ENCODE results near the gene TTC12. TPM values are rescaled to one million over a fixed set of nuclear protein-coding genes. Genes with fewer than 3 reads are reported as not detected.

TTC12 gene
- total and polyA plus RNA-seq, 2 of the 13 experiments (the other 11 are each of a cell fraction or from before 2014, with no cell fraction given) = 5.4 to 11.6 TPM

DNA sequence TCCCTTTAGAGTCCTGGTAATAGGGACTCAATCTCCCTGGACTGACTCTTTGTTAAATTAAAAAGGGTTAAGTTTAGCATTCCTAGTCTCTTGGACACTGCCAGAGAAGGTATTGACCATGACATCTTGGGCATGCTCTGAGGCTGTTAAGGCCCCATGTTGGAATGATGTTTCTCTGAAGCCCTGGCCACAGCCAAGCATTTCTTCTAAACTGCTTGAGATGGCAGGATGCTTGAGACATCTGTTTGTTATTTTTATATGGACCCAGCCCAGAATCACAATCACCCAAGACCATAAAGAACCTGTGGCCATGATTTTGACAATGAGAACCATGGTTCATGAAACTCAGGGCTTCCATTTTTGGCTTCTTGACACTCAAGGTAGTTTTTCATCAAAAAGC, 67.7 kb downstream of the TTC12 start:
- no peak overlapping the region for H2AFZ ChIP-seq (ENCODE audit: low read length)
- no peak overlapping the region for H3K9ac ChIP-seq (ENCODE audit: insufficient read depth, low read depth, low read length)
- FAIRE-seq = no peak
- H4K20me1 ChIP-seq (ENCODE audit: insufficient read depth, low read length) = no peaks in the 10 kb centered on the region
- TF ChIP-seq KLF11 (CRISPR knock-in tag; IDR thresholded peaks at IDR 0.05) = no peak
- TF ChIP-seq KDM1A (CRISPR knock-in tag; IDR thresholded peaks at IDR 0.05) = no peak
- no peak for TF ChIP-seq ZNF556 (CRISPR knock-in tag; IDR thresholded peaks at IDR 0.05; ENCODE audit: borderline replicate concordance)
- no peak for TF ChIP-seq PAF1 (CRISPR knock-in tag; IDR thresholded peaks at IDR 0.05)
- TF ChIP-seq KLF16 (CRISPR knock-in tag; IDR thresholded peaks at IDR 0.05) = no peak
- no peak for TF ChIP-seq RARA (CRISPR knock-in tag; IDR thresholded peaks at IDR 0.05)
- TF ChIP-seq BRD4 (CRISPR knock-in tag; IDR thresholded peaks at IDR 0.05) = no peak
- no peaks in the 10 kb centered on the region for H3K4me1 ChIP-seq (ENCODE audit: insufficient read depth, low read length)
- no peak overlapping the region for H3K4me3 ChIP-seq (replicated peaks in 1 of 3; ENCODE audit: insufficient read depth in 1 of 3, low read depth in 2 of 3, low read length in 3 of 3)
- H3K79me2 ChIP-seq (ENCODE audit: insufficient read depth, low read length) = no peaks in the 10 kb centered on the region
- H3K36me3 ChIP-seq (replicated peaks in 1 of 2; ENCODE audit: control insufficient read depth in 1 of 2, insufficient read depth in 2 of 2, low read length in 2 of 2) = no peaks in the 10 kb centered on the region
- intact Hi-C loops (cut with micrococcal nuclease; ENCODE audit: unreplicated experiment) = no loop called here
- H3K9me3 ChIP-seq (ENCODE audit: low read length) = no peaks in the 10 kb centered on the region
- ChIA-PET CTCF (ENCODE audit: low intra/inter-chr PET ratio, low total read pairs) (no interaction called here), POLR2A (no interaction called here)
- in situ Hi-C loops (cut with HindIII; ENCODE audit: extremely low pct_ligation_motif_present, low pct_unique_long_range_greater_than_20kb) = no loop called here
- H3K27me3 ChIP-seq (ENCODE audit: control insufficient read depth in 1 of 2, insufficient read depth in 2 of 2, low read length in 2 of 2) = no peaks in the 10 kb centered on the region
- no peak overlapping the region for H3K4me2 ChIP-seq (ENCODE audit: low read depth, low read length)
- ATAC-seq = no peak
- no peak overlapping the region for H3K27ac ChIP-seq (ENCODE audit: extremely low read length, insufficient read depth, low read length)
- no peak for DNase-seq (ENCODE audit: low spot score)
- no TSS peak for BruUV-seq (replicated peaks)

DNA sequence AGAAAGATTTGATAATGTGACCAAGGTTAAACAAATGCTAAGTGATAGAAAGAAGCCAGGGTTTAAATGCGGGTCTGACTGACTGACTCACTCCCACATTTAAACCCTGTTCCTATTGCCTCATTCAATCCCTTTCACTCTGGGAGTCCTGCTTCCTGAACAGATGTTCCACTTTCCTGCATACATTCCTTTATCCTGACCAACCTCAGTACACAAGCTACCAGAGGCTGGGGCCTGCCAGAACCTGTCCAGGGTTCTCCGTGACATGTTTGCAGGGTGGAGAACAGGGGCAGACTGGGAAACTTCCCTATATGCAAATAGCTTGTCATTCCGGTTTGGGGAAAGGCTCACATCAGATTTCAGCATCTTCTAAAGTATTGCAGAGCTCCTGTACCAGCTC, 70.2 kb downstream of the TTC12 start:
- Histone ChIP-seq H3K9me3 (ENCODE audit: low read length) (no peaks in the 10 kb centered on the region), H2AFZ (ENCODE audit: low read length) (no peak overlapping the region), H3K27me3 (ENCODE audit: control insufficient read depth in 1 of 2, insufficient read depth in 2 of 2, low read length in 2 of 2) (no peaks in the 10 kb centered on the region), H3K4me2 (ENCODE audit: low read depth, low read length) (no peak overlapping the region), H3K4me1 (ENCODE audit: insufficient read depth, low read length) (no peaks in the 10 kb centered on the region), H3K9ac (ENCODE audit: insufficient read depth, low read depth, low read length) (no peak overlapping the region), H3K27ac (ENCODE audit: extremely low read length, insufficient read depth, low read length) (no peak overlapping the region), H4K20me1 (ENCODE audit: insufficient read depth, low read length) (no peaks in the 10 kb centered on the region), H3K4me3 (replicated peaks in 1 of 3; ENCODE audit: insufficient read depth in 1 of 3, low read depth in 2 of 3, low read length in 3 of 3) (no peak overlapping the region), H3K79me2 (ENCODE audit: insufficient read depth, low read length) (no peaks in the 10 kb centered on the region), H3K36me3 (replicated peaks in 1 of 2; ENCODE audit: control insufficient read depth in 1 of 2, insufficient read depth in 2 of 2, low read length in 2 of 2) (no peaks in the 10 kb centered on the region)
- FAIRE-seq = no peak
- POLR2A ChIA-PET = no interaction called here
- 5% methylated on average over 3 of the region's 3 CpGs for WGBS (ENCODE audit: low lambda C conversion rate)
- no TSS peak for BruUV-seq (replicated peaks)
- in situ Hi-C loops (cut with HindIII; ENCODE audit: extremely low pct_ligation_motif_present, low pct_unique_long_range_greater_than_20kb) = no loop called here
- peak; percentile 41; the same call in 1 of the 3 replicates for ATAC-seq
- intact Hi-C loops (cut with micrococcal nuclease; ENCODE audit: unreplicated experiment) = no loop called here
- DNase-seq (ENCODE audit: low spot score) = peak; percentile 29
- CTCF ChIA-PET (ENCODE audit: low intra/inter-chr PET ratio, low total read pairs) = no interaction called here
- TF ChIP-seq ATF2 (CRISPR knock-in tag; IDR thresholded peaks at IDR 0.05) (no peak), TIGD3 (CRISPR knock-in tag; IDR thresholded peaks at IDR 0.05; ENCODE audit: borderline replicate concordance) (no peak), MZF1 (CRISPR knock-in tag; IDR thresholded peaks at IDR 0.05; ENCODE audit: borderline replicate concordance) (no peak), REST (IDR thresholded peaks at IDR 0.05; ENCODE audit: borderline replicate concordance in 1 of 2, low read depth in 1 of 2, low read length in 2 of 2) (no peak), TBL1XR1 (IDR thresholded peaks at IDR 0.05; ENCODE audit: borderline replicate concordance, low read length, partially characterized antibody) (no peak), ZZZ3 (CRISPR knock-in tag; IDR thresholded peaks at IDR 0.05; ENCODE audit: borderline replicate concordance) (no peak)

Data from HepG2 (cell line).